H9 (cell line): Measurements from ENCODE around the gene BCAS3. TPM values are rescaled to one million over a fixed set of nuclear protein-coding genes. Genes with fewer than 3 reads are reported as not detected.

Experiments used
- DNase-seq: peaks from one replicate; pipeline ENCODE4 v3.0.0-alpha.2; 2017
- H2AFZ ChIP-seq: one replicate; pipeline ENCODE4 v1.6.1; 2013; ENCODE audit warnings: mild to moderate bottlenecking, low read length, control low read depth, moderate library complexity
- H2AK5ac ChIP-seq: 2 replicates; pipeline ENCODE4 v1.6.1; 2013; ENCODE audit warnings: low read length, control low read depth, mixed read lengths; ENCODE audit not compliant: insufficient read length
- H2BK120ac ChIP-seq: one replicate; pipeline ENCODE4 v1.6.1; 2013; ENCODE audit warnings: low read depth, mild to moderate bottlenecking, low read length, control low read depth, inconsistent platforms; ENCODE audit not compliant: poor library complexity, severe bottlenecking
- H2BK12ac ChIP-seq: 2 replicates; pipeline ENCODE4 v1.6.1; 2013; ENCODE audit warnings: low read length, control low read depth, mixed read lengths, low read depth; ENCODE audit not compliant: insufficient read length
- H2BK15ac ChIP-seq: 2 replicates; pipeline ENCODE4 v1.6.1; 2013; ENCODE audit warnings: low read depth, low read length, control low read depth
- H2BK20ac ChIP-seq: one replicate; pipeline ENCODE4 v1.6.1; 2013; ENCODE audit warnings: low read depth, mild to moderate bottlenecking, low read length, control low read depth, inconsistent platforms; ENCODE audit not compliant: poor library complexity, severe bottlenecking
- H2BK5ac ChIP-seq: 2 replicates; pipeline ENCODE4 v1.6.1; 2013; ENCODE audit warnings: low read length, control low read depth, mixed read lengths; ENCODE audit not compliant: insufficient read length
- H3K14ac ChIP-seq: 2 replicates; pipeline ENCODE4 v1.6.1; 2013; ENCODE audit warnings: low read length, control low read depth; ENCODE audit not compliant: insufficient read depth
- H3K18ac ChIP-seq: 2 replicates; pipeline ENCODE4 v1.6.1; 2013; ENCODE audit warnings: low read depth, mild to moderate bottlenecking, mixed read lengths, low read length, control low read depth; ENCODE audit not compliant: insufficient read length
- H3K23ac ChIP-seq: 2 replicates; pipeline ENCODE4 v1.6.1; 2013; ENCODE audit warnings: low read length, control low read depth, mixed read lengths, low read depth; ENCODE audit not compliant: insufficient read length
- H3K23me2 ChIP-seq: 2 replicates; pipeline ENCODE4 v1.6.1; 2013; ENCODE audit warnings: low read depth, mild to moderate bottlenecking, mixed read lengths, low read length, control low read depth; ENCODE audit not compliant: insufficient read length, poor library complexity, severe bottlenecking
- H3K27ac ChIP-seq: 2 replicates; pipeline ENCODE4 v1.5.1; 2013; ENCODE audit warnings: low read length, control low read depth, mixed read lengths, low read depth; ENCODE audit not compliant: insufficient read length
- H3K27me3 ChIP-seq: 2 replicates; pipeline ENCODE4 v1.6.1; 2013; ENCODE audit warnings: low read length, control low read depth, inconsistent platforms; ENCODE audit not compliant: insufficient read depth
- H3K4ac ChIP-seq: 2 replicates; pipeline ENCODE4 v1.6.1; 2013; ENCODE audit warnings: low read depth, mild to moderate bottlenecking, control low read depth, inconsistent platforms, low read length, moderate library complexity
- H3K4me1 ChIP-seq: 2 replicates; pipeline ENCODE4 v1.6.1; 2013; ENCODE audit warnings: low read length, control low read depth, inconsistent platforms; ENCODE audit not compliant: insufficient read depth
- H3K4me2 ChIP-seq: 2 replicates; pipeline ENCODE4 v1.6.1; 2013; ENCODE audit warnings: low read length, control low read depth, mixed read lengths; ENCODE audit not compliant: insufficient read length, insufficient read depth
- H3K56ac ChIP-seq: 2 replicates; pipeline ENCODE4 v1.6.1; 2013; ENCODE audit warnings: low read depth, mild to moderate bottlenecking, mixed read lengths, low read length, control low read depth; ENCODE audit not compliant: insufficient read length
- H3K79me1 ChIP-seq: 2 replicates; pipeline ENCODE4 v1.6.1; 2013; ENCODE audit warnings: low read depth, mild to moderate bottlenecking, moderate library complexity, low read length, control low read depth, inconsistent platforms; ENCODE audit not compliant: insufficient read depth, poor library complexity, severe bottlenecking
- H3K79me2 ChIP-seq: 2 replicates; pipeline ENCODE4 v1.6.1; 2013; ENCODE audit warnings: low read length, control low read depth, inconsistent platforms; ENCODE audit not compliant: insufficient read depth
- H3K9ac ChIP-seq: 2 replicates; pipeline ENCODE4 v1.6.1; 2013; ENCODE audit warnings: low read length, control low read depth, mixed read lengths; ENCODE audit not compliant: insufficient read length; ENCODE audit errors: extremely low read depth
- H3K9me3 ChIP-seq: one replicate; pipeline ENCODE4 v1.6.1; 2013; ENCODE audit warnings: low read depth, low read length, inconsistent platforms; ENCODE audit not compliant: control insufficient read depth
- H3T11ph ChIP-seq: one replicate; pipeline ENCODE4 v1.6.1; 2013; ENCODE audit warnings: mild to moderate bottlenecking, low read length, control low read depth, inconsistent platforms
- H4K20me1 ChIP-seq: one replicate; pipeline ENCODE4 v1.6.1; 2013; ENCODE audit not compliant: control insufficient read depth, insufficient read length, insufficient read depth
- H4K5ac ChIP-seq: 2 replicates; pipeline ENCODE4 v1.6.1; 2013; ENCODE audit warnings: low read depth, mild to moderate bottlenecking, mixed read lengths, low read length, control low read depth; ENCODE audit not compliant: insufficient read length
- H4K8ac ChIP-seq: replicated peaks from 2 replicates; pipeline ENCODE4 v1.6.1; 2013; ENCODE audit warnings: low read length, control low read depth, mixed read lengths, low read depth; ENCODE audit not compliant: insufficient read length
- H4K91ac ChIP-seq: 2 replicates; pipeline ENCODE4 v1.6.1; 2013; ENCODE audit warnings: low read depth, mild to moderate bottlenecking, moderate library complexity, mixed read lengths, low read length, control low read depth; ENCODE audit not compliant: insufficient read length
- H3K27ac Mint-ChIP-seq, 3 experiments: 2 replicates in 2 of 3; 3 replicates in 1 of 3; pipeline ENCODE4 v1.8.0; 2020 to 2021; ENCODE audit warnings: mixed read lengths in 3 of 3, mild to moderate bottlenecking in 1 of 3, moderate library complexity in 1 of 3
- H3K27me3 Mint-ChIP-seq: 2 replicates; pipeline ENCODE4 v1.8.0; 2021; ENCODE audit warnings: low read depth, mild to moderate bottlenecking, moderate library complexity, mixed read lengths
- H3K36me3 Mint-ChIP-seq, 3 experiments: 2 replicates in 2 of 3; 3 replicates in 1 of 3; pipeline ENCODE4 v1.8.0; 2020 to 2021; ENCODE audit warnings: low read depth in 3 of 3, mixed read lengths in 3 of 3; ENCODE audit not compliant: insufficient read depth in 1 of 3
- H3K4me1 Mint-ChIP-seq, 2 experiments: 2 replicates each; pipeline ENCODE4 v1.8.0; 2020; ENCODE audit warnings: mixed read lengths in 2 of 2
- H3K4me3 Mint-ChIP-seq, 2 experiments: 2 replicates in 1 of 2; 3 replicates in 1 of 2; pipeline ENCODE4 v1.8.0; 2020 to 2021; ENCODE audit warnings: mild to moderate bottlenecking in 2 of 2, mixed read lengths in 2 of 2, moderate library complexity in 1 of 2
- H3K9me3 Mint-ChIP-seq, 2 experiments: 2 replicates in 1 of 2; 3 replicates in 1 of 2; pipeline ENCODE4 v1.8.0; 2020; ENCODE audit warnings: mild to moderate bottlenecking in 2 of 2, mixed read lengths in 2 of 2, moderate library complexity in 1 of 2
- CTCF ChIP-seq: fragments of 200-600 bp; sonication (generic); conservative IDR thresholded peaks from 3 replicates; pipeline ENCODE4 v1.8.0; 2021; ENCODE audit warnings: antibody characterized with exemption, mild to moderate bottlenecking
- WGBS: extraction: QIAGEN DNeasy Blood & Tissue Kit; methylation state at CpG from one replicate; pipeline ENCODE4 v1.1.7; 2013; ENCODE audit warnings: missing lambda C conversion rate, low lambda C conversion rate, mixed read lengths; ENCODE audit not compliant: insufficient read length; ENCODE audit errors: extremely low coverage; 5-methylcytosine and 5-hydroxymethylcytosine counted together
- total RNA-seq: library from RNA; stranded (reverse); gene quantifications from 2 replicates; pipeline ENCODE4 v1.2.1, GENCODE V29; 2021

BCAS3 gene
- total RNA-seq, 1 experiment from 2014 or later, result 22.4 TPM

- H3K23me2 ChIP-seq, result peaks cover 9% of the 10 kb centered on the region
- no peak overlapping the region for H4K5ac ChIP-seq
- H4K20me1 ChIP-seq, result no peaks in the 10 kb centered on the region
These were observed 3.1 kb downstream of the BCAS3 start for GRCh38 chr17:60680754-60681153.

More at GRCh38 chr17:60680754-60681153, 3.1 kb downstream of the BCAS3 start:
- Histone ChIP-seq H4K8ac (no peak overlapping the region), H3K27me3 (no peaks in the 10 kb centered on the region), H3K79me1 (no peaks in the 10 kb centered on the region), H2BK20ac (no peak overlapping the region), H3K23ac (no peak overlapping the region), H2AFZ (no peak overlapping the region), H3K4me2 (no peak overlapping the region), H3K9ac (no peak overlapping the region), H3K9me3 (no peaks in the 10 kb centered on the region), H2AK5ac (no peak overlapping the region), H3T11ph (no peak overlapping the region), H3K79me2 (no peaks in the 10 kb centered on the region), H3K14ac (no peak overlapping the region), H3K27ac (no peak overlapping the region), H3K4ac (no peak overlapping the region), H2BK12ac (no peak overlapping the region), H3K4me1 (no peaks in the 10 kb centered on the region), H3K18ac (no peak overlapping the region), H2BK15ac (no peak overlapping the region), H2BK5ac (no peak overlapping the region), H3K56ac (no peak overlapping the region), H4K91ac (no peak overlapping the region), H2BK120ac (no peak overlapping the region)
- no peak for TF ChIP-seq CTCF
- H3K4me3 Mint-ChIP-seq, result no peak overlapping the region
- no peak for DNase-seq
- peaks cover 0 to 6% (median 0%) of the 10 kb centered on the region in 3 experiments; a peak in 1 of 7 replicates for H3K36me3 Mint-ChIP-seq
- H3K9me3 Mint-ChIP-seq, result no peaks in the 10 kb centered on the region; a peak in 1 of 5 replicates
- no peak overlapping the region for H3K27ac Mint-ChIP-seq
- H3K27me3 Mint-ChIP-seq, result no peaks in the 10 kb centered on the region
- peaks cover 9 to 13% of the 10 kb centered on the region in 2 experiments for H3K4me1 Mint-ChIP-seq
- no CpG with 5 or more reads among the region's 6 CpGs for WGBS
